Karpas-422 (cell line): ENCODE measurements around the gene LMO1. TPM values are rescaled to one million over a fixed set of nuclear protein-coding genes. Genes with fewer than 3 reads are reported as not detected.

Experiments used
- DNase-seq: peaks from one replicate; pipeline ENCODE4 v3.0.0-alpha.2; 2015
- H2AFZ ChIP-seq: fragments of 200-600 bp; sonication (generic); 2 replicates; pipeline ENCODE4 v1.6.1; 2014; ENCODE audit warnings: antibody characterized with exemption, low read length, mixed read lengths
- H3K27ac ChIP-seq: fragments of 200-600 bp; sonication (generic); 2 replicates; pipeline ENCODE4 v1.5.1; 2014; ENCODE audit warnings: mild to moderate bottlenecking, low read length, moderate library complexity
- H3K27me3 ChIP-seq: fragments of 200-600 bp; sonication (generic); 2 replicates; pipeline ENCODE4 v1.6.1; 2014; ENCODE audit warnings: low read length, mixed read lengths
- H3K36me3 ChIP-seq: fragments of 200-600 bp; sonication (generic); 2 replicates; pipeline ENCODE4 v1.6.1; 2014; ENCODE audit warnings: low read length, mixed read lengths; ENCODE audit not compliant: insufficient read depth
- H3K4me1 ChIP-seq: fragments of 200-600 bp; sonication (generic); 2 replicates; pipeline ENCODE4 v1.6.1; 2014; ENCODE audit warnings: mild to moderate bottlenecking, low read length, mixed read lengths
- H3K4me2 ChIP-seq: fragments of 200-600 bp; sonication (generic); 2 replicates; pipeline ENCODE4 v1.6.1; 2014; ENCODE audit warnings: low read length, low read depth, mild to moderate bottlenecking; ENCODE audit not compliant: poor library complexity, severe bottlenecking
- H3K4me3 ChIP-seq: fragments of 200-600 bp; sonication (generic); 2 replicates; pipeline ENCODE4 v1.5.1; 2014; ENCODE audit warnings: mild to moderate bottlenecking, antibody characterized with exemption, low read length, mixed read lengths
- H3K79me2 ChIP-seq: fragments of 200-600 bp; sonication (generic); 2 replicates; pipeline ENCODE4 v1.6.1; 2014; ENCODE audit warnings: mild to moderate bottlenecking, low read length, mixed read lengths
- H3K9ac ChIP-seq: fragments of 200-600 bp; sonication (generic); 2 replicates; pipeline ENCODE4 v1.6.0; 2014; ENCODE audit warnings: low read length
- H3K9me2 ChIP-seq: fragments of 200-600 bp; sonication (generic), shearing (Covaris generic); replicated peaks from 2 replicates; pipeline ENCODE4 v1.6.0; 2014; ENCODE audit warnings: mild to moderate bottlenecking, low read length, moderate library complexity; ENCODE audit not compliant: insufficient read depth
- H3K9me3 ChIP-seq: fragments of 300-700, 200-600 bp; sonication (generic); 2 replicates; pipeline ENCODE4 v1.6.1; 2014; ENCODE audit warnings: low read length, mixed read lengths
- H4K20me1 ChIP-seq: fragments of 200-600 bp; sonication (generic); 2 replicates; pipeline ENCODE4 v1.6.1; 2014; ENCODE audit warnings: mild to moderate bottlenecking, antibody characterized with exemption, low read length, low read depth; ENCODE audit not compliant: insufficient read depth
- total RNA-seq: library from RNA; depleted of rRNA; stranded (reverse); fragments of >200 nt; shearing (Covaris generic); gene quantifications from 2 replicates; pipeline ENCODE4 v1.2.3, GENCODE V29; 2014; ENCODE audit warnings: low replicate concordance

Gene LMO1
- total RNA-seq, 1 experiment from 2014 or later, result not detected

GRCh38 chr11:8291421-8292350 lies 28.0 kb upstream of the LMO1 start:
- no peaks in the 10 kb centered on the region for H4K20me1 ChIP-seq
- no peak overlapping the region for H3K27ac ChIP-seq
- H3K27me3 ChIP-seq, result no peaks in the 10 kb centered on the region
- no peak for DNase-seq
- H3K36me3 ChIP-seq, result no peaks in the 10 kb centered on the region
- no peaks in the 10 kb centered on the region for H3K9me2 ChIP-seq
- no peaks in the 10 kb centered on the region for H3K79me2 ChIP-seq
- no peak overlapping the region for H3K9ac ChIP-seq
- no peaks in the 10 kb centered on the region for H3K9me3 ChIP-seq
- H3K4me3 ChIP-seq, result no peak overlapping the region
- no peak overlapping the region for H3K4me2 ChIP-seq
- no peaks in the 10 kb centered on the region for H3K4me1 ChIP-seq
- no peak overlapping the region for H2AFZ ChIP-seq

GRCh38 chr11:8290081-8290810 lies 26.6 kb upstream of the LMO1 start:
- Histone ChIP-seq H3K9me3 (no peaks in the 10 kb centered on the region), H3K9ac (no peak overlapping the region), H4K20me1 (no peaks in the 10 kb centered on the region), H3K9me2 (no peaks in the 10 kb centered on the region), H2AFZ (no peak overlapping the region), H3K4me1 (no peaks in the 10 kb centered on the region), H3K27ac (no peak overlapping the region), H3K4me3 (no peak overlapping the region), H3K36me3 (no peaks in the 10 kb centered on the region), H3K4me2 (no peak overlapping the region), H3K79me2 (no peaks in the 10 kb centered on the region), H3K27me3 (no peaks in the 10 kb centered on the region)
- no peak for DNase-seq

GRCh38 chr11:8289492-8289918 lies 25.8 kb upstream of the LMO1 start:
- Histone ChIP-seq H2AFZ (no peak overlapping the region), H3K4me2 (no peak overlapping the region), H3K36me3 (no peaks in the 10 kb centered on the region), H3K4me1 (no peaks in the 10 kb centered on the region), H3K9ac (no peak overlapping the region), H3K9me2 (no peaks in the 10 kb centered on the region), H3K9me3 (no peaks in the 10 kb centered on the region), H4K20me1 (no peaks in the 10 kb centered on the region), H3K27me3 (no peaks in the 10 kb centered on the region), H3K4me3 (no peak overlapping the region), H3K27ac (no peak overlapping the region), H3K79me2 (no peaks in the 10 kb centered on the region)
- DNase-seq, result no peak

- H3K4me2 ChIP-seq, result no peak overlapping the region
- no peaks in the 10 kb centered on the region for H3K27me3 ChIP-seq
- no peak overlapping the region for H3K27ac ChIP-seq
- no peaks in the 10 kb centered on the region for H3K79me2 ChIP-seq
- no peak for DNase-seq
- H3K4me1 ChIP-seq, result no peaks in the 10 kb centered on the region
- no peaks in the 10 kb centered on the region for H3K36me3 ChIP-seq
- H2AFZ ChIP-seq, result no peak overlapping the region
- H3K9me2 ChIP-seq, result no peaks in the 10 kb centered on the region
- no peaks in the 10 kb centered on the region for H4K20me1 ChIP-seq
- H3K9me3 ChIP-seq, result no peaks in the 10 kb centered on the region
- H3K4me3 ChIP-seq, result no peak overlapping the region
- H3K9ac ChIP-seq, result no peak overlapping the region
Measured at GRCh38 chr11:8288824-8289491, 25.3 kb upstream of the LMO1 start.

GRCh38 chr11:8288166-8288772 lies 24.6 kb upstream of the LMO1 start:
- H4K20me1 ChIP-seq, result no peaks in the 10 kb centered on the region
- no peak overlapping the region for H3K4me3 ChIP-seq
- H3K27ac ChIP-seq, result no peak overlapping the region

GRCh38 chr11:8287703-8288102 lies 24.0 kb upstream of the LMO1 start:
- no peak overlapping the region for H3K4me2 ChIP-seq
- H3K27ac ChIP-seq, result no peak overlapping the region
- H3K9me3 ChIP-seq, result no peaks in the 10 kb centered on the region
- no peak overlapping the region for H3K9ac ChIP-seq
- H3K79me2 ChIP-seq, result no peaks in the 10 kb centered on the region
- no peaks in the 10 kb centered on the region for H3K9me2 ChIP-seq
- H2AFZ ChIP-seq, result no peak overlapping the region
- DNase-seq, result no peak
- H3K4me1 ChIP-seq, result no peaks in the 10 kb centered on the region
- H3K27me3 ChIP-seq, result no peaks in the 10 kb centered on the region
- H3K4me3 ChIP-seq, result no peak overlapping the region
- H4K20me1 ChIP-seq, result no peaks in the 10 kb centered on the region
- no peaks in the 10 kb centered on the region for H3K36me3 ChIP-seq

More at GRCh38 chr11:8288166-8288772, 24.6 kb upstream of the LMO1 start:
- Histone ChIP-seq H3K9ac (no peak overlapping the region), H3K79me2 (no peaks in the 10 kb centered on the region), H3K9me2 (no peaks in the 10 kb centered on the region), H3K27me3 (no peaks in the 10 kb centered on the region), H3K4me2 (no peak overlapping the region), H3K4me1 (no peaks in the 10 kb centered on the region), H3K9me3 (no peaks in the 10 kb centered on the region), H2AFZ (no peak overlapping the region), H3K36me3 (no peaks in the 10 kb centered on the region)
- no peak for DNase-seq

- no peak for DNase-seq
- H4K20me1 ChIP-seq, result no peaks in the 10 kb centered on the region
- H3K27ac ChIP-seq, result no peak overlapping the region
- H3K9me3 ChIP-seq, result no peaks in the 10 kb centered on the region
- no peaks in the 10 kb centered on the region for H3K9me2 ChIP-seq
- H3K4me3 ChIP-seq, result no peak overlapping the region
- H3K4me1 ChIP-seq, result no peaks in the 10 kb centered on the region
- H2AFZ ChIP-seq, result no peak overlapping the region
- H3K36me3 ChIP-seq, result no peaks in the 10 kb centered on the region
- no peak overlapping the region for H3K4me2 ChIP-seq
- H3K79me2 ChIP-seq, result no peaks in the 10 kb centered on the region
- no peak overlapping the region for H3K9ac ChIP-seq
- no peaks in the 10 kb centered on the region for H3K27me3 ChIP-seq
Measured at GRCh38 chr11:8287297-8287696, 23.6 kb upstream of the LMO1 start.
